ENCODE data around the gene PGK2.

PGK2 gene

GRCh38 chr6:49815166-49815565, 28.1 kb upstream of the PGK2 start:
- ATAC-seq: no peak
- no peak for TF ChIP-seq ZNF70 (CRISPR knock-in tag; IDR thresholded peaks at IDR 0.05)
- TF ChIP-seq, protein P1, sequence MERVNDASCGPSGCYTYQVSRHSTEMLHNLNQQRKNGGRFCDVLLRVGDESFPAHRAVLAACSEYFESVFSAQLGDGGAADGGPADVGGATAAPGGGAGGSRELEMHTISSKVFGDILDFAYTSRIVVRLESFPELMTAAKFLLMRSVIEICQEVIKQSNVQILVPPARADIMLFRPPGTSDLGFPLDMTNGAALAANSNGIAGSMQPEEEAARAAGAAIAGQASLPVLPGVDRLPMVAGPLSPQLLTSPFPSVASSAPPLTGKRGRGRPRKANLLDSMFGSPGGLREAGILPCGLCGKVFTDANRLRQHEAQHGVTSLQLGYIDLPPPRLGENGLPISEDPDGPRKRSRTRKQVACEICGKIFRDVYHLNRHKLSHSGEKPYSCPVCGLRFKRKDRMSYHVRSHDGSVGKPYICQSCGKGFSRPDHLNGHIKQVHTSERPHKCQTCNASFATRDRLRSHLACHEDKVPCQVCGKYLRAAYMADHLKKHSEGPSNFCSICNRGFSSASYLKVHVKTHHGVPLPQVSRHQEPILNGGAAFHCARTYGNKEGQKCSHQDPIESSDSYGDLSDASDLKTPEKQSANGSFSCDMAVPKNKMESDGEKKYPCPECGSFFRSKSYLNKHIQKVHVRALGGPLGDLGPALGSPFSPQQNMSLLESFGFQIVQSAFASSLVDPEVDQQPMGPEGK (CRISPR knock-in tag; IDR thresholded peaks at IDR 0.05; ENCODE audit: borderline replicate concordance): no peak
- no peak for TF ChIP-seq ARNTL (CRISPR knock-in tag; IDR thresholded peaks at IDR 0.05; ENCODE audit: borderline replicate concordance, low read depth)
- TF ChIP-seq RARB (CRISPR knock-in tag; IDR thresholded peaks at IDR 0.05): no peak
- no peak for TF ChIP-seq TSHZ2 (CRISPR knock-in tag; IDR thresholded peaks at IDR 0.05)
- TF ChIP-seq ISL1 (CRISPR knock-in tag; IDR thresholded peaks at IDR 0.05): no peak
- TF ChIP-seq, protein P2, sequence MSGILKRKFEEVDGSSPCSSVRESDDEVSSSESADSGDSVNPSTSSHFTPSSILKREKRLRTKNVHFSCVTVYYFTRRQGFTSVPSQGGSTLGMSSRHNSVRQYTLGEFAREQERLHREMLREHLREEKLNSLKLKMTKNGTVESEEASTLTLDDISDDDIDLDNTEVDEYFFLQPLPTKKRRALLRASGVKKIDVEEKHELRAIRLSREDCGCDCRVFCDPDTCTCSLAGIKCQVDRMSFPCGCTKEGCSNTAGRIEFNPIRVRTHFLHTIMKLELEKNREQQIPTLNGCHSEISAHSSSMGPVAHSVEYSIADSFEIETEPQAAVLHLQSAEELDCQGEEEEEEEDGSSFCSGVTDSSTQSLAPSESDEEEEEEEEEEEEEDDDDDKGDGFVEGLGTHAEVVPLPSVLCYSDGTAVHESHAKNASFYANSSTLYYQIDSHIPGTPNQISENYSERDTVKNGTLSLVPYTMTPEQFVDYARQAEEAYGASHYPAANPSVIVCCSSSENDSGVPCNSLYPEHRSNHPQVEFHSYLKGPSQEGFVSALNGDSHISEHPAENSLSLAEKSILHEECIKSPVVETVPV (CRISPR knock-in tag; IDR thresholded peaks at IDR 0.05): no peak
- TF ChIP-seq POU6F1 (CRISPR knock-in tag; IDR thresholded peaks at IDR 0.05; ENCODE audit: borderline replicate concordance, low read depth): no peak
- TF ChIP-seq OSR1 (CRISPR knock-in tag; IDR thresholded peaks at IDR 0.05): no peak
- no peak for TF ChIP-seq PPARA (CRISPR knock-in tag; IDR thresholded peaks at IDR 0.05; ENCODE audit: borderline replicate concordance)
- TF ChIP-seq CREB5 (CRISPR knock-in tag; IDR thresholded peaks at IDR 0.05; ENCODE audit: low read depth): no peak
- no peak for TF ChIP-seq ZNF565 (CRISPR knock-in tag; conservative IDR thresholded peaks at IDR 0.05; ENCODE audit: low read depth)
- no peak for TF ChIP-seq ZFP3 (CRISPR knock-in tag; IDR thresholded peaks at IDR 0.05)

DNA sequence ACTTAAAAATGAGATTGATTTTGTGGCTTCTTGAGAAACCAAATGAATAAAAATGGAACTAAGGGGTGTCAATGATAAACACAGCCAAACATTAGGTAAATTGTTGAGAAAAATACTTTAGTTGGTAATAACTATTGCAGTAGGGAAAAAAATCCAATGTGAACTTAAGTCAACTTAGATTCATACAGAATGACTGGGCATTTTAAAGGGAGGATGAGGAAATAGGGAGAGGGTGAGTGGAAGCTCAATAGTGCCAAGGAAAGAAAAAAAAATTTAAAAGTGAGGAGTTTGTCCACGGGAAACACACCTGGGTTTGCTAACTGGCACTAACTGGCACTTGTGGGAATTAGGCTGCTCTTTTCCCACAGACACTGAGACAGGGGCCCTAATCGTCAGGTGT, 26.2 kb upstream of the PGK2 start:
- no peak for TF ChIP-seq ISL1 (CRISPR knock-in tag; IDR thresholded peaks at IDR 0.05)
- no peak for TF ChIP-seq TOX (CRISPR knock-in tag; IDR thresholded peaks at IDR 0.05; ENCODE audit: borderline replicate concordance)
- no peak for TF ChIP-seq ZC3H10 (CRISPR knock-in tag; IDR thresholded peaks at IDR 0.05)
- no peak for TF ChIP-seq ZFP3 (CRISPR knock-in tag; IDR thresholded peaks at IDR 0.05)
- TF ChIP-seq BACH2 (CRISPR knock-in tag; IDR thresholded peaks at IDR 0.05; ENCODE audit: borderline replicate concordance): no peak
- no peak for TF ChIP-seq TSHZ2 (CRISPR knock-in tag; IDR thresholded peaks at IDR 0.05)
- TF ChIP-seq SNAI2 (CRISPR knock-in tag; IDR thresholded peaks at IDR 0.05): no peak
- no peak for TF ChIP-seq GLIS3 (CRISPR knock-in tag; IDR thresholded peaks at IDR 0.05)
- no peak for TF ChIP-seq TCF4 (CRISPR knock-in tag; IDR thresholded peaks at IDR 0.05; ENCODE audit: borderline replicate concordance)
- no peak for TF ChIP-seq ZNF70 (CRISPR knock-in tag; IDR thresholded peaks at IDR 0.05)
- TF ChIP-seq, protein P1 (CRISPR knock-in tag; IDR thresholded peaks at IDR 0.05; ENCODE audit: borderline replicate concordance): no peak
- no peak for TF ChIP-seq ZFP30 (CRISPR knock-in tag; IDR thresholded peaks at IDR 0.05)
- TF ChIP-seq ZNF565 (CRISPR knock-in tag; conservative IDR thresholded peaks at IDR 0.05; ENCODE audit: low read depth): no peak
- TF ChIP-seq POU6F1 (CRISPR knock-in tag; IDR thresholded peaks at IDR 0.05; ENCODE audit: borderline replicate concordance, low read depth): no peak
- TF ChIP-seq ARNTL (CRISPR knock-in tag; IDR thresholded peaks at IDR 0.05; ENCODE audit: borderline replicate concordance, low read depth): no peak
- no peak for TF ChIP-seq CREB5 (CRISPR knock-in tag; IDR thresholded peaks at IDR 0.05; ENCODE audit: low read depth)
- no peak for TF ChIP-seq CSDC2 (CRISPR knock-in tag; IDR thresholded peaks at IDR 0.05)
- TF ChIP-seq ZNF8 (CRISPR knock-in tag; IDR thresholded peaks at IDR 0.05): no peak

More for the DNA sequence above, 26.2 kb upstream of the PGK2 start:
- no peak for ATAC-seq
